ENCODE data around the gene EPB41. TPM values are rescaled to one million over a fixed set of nuclear protein-coding genes. Genes with fewer than 3 reads are reported as not detected.
"Not testable (repeated sequence)": the region's sequence is repeated elsewhere in the genome, so short reads cannot be mapped to it uniquely, and the experiment has no call there.

EPB41 gene
- total RNA-seq, 4 donors from 2014 or later = 28.8 to 57.6 (median 43.2) TPM

DNA sequence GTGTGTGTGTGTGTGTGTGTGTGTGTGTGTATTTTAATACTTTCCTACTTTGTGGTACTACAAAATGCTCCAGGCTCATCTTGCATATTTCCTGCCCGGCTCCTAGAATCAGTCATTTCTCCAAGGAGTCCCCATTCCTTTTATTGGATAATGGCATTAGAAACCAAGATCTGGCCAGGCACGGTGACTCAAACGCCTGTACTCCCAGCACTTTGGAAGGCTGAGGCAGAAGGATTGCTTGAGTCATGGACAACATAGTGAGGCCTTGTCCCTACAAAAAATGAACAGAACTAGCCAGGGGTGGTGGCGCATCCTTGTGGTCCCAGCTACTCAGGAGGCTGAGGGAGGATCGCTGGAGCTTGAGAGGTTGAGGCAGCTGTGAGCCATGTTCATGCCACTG is 20.3 kb downstream of the EPB41 start:
- ATAC-seq (ENCODE audit: low FRiP score) = no peak
- TF ChIP-seq, protein P1, sequence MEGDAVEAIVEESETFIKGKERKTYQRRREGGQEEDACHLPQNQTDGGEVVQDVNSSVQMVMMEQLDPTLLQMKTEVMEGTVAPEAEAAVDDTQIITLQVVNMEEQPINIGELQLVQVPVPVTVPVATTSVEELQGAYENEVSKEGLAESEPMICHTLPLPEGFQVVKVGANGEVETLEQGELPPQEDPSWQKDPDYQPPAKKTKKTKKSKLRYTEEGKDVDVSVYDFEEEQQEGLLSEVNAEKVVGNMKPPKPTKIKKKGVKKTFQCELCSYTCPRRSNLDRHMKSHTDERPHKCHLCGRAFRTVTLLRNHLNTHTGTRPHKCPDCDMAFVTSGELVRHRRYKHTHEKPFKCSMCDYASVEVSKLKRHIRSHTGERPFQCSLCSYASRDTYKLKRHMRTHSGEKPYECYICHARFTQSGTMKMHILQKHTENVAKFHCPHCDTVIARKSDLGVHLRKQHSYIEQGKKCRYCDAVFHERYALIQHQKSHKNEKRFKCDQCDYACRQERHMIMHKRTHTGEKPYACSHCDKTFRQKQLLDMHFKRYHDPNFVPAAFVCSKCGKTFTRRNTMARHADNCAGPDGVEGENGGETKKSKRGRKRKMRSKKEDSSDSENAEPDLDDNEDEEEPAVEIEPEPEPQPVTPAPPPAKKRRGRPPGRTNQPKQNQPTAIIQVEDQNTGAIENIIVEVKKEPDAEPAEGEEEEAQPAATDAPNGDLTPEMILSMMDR (IDR thresholded peaks at IDR 0.05) = no peak
- no peak for DNase-seq (ENCODE audit: low spot score)

DNA sequence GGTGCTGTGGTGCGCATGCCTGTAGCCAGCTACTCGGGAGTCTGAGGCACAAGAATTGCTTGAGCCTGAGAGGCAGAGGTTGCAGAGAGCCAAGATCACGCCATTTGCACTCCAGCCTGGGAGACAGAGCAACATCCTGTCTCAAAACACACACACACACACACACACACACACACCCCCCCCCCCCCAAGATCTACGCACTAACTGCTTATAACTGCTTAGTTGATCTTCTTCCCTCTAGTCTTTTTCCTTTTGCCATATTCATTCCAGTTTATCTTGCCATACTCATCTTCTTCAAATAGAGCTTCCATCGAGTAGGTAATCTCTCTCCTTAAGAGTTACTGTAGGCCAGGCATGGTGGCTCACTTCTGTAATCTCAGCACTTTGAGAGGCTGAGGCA is 20.9 kb downstream of the EPB41 start:
- ATAC-seq (ENCODE audit: low FRiP score) (no peak), DNase-seq (ENCODE audit: low spot score) (no peak)
- TF ChIP-seq, protein P1 (IDR thresholded peaks at IDR 0.05) = no peak

DNA sequence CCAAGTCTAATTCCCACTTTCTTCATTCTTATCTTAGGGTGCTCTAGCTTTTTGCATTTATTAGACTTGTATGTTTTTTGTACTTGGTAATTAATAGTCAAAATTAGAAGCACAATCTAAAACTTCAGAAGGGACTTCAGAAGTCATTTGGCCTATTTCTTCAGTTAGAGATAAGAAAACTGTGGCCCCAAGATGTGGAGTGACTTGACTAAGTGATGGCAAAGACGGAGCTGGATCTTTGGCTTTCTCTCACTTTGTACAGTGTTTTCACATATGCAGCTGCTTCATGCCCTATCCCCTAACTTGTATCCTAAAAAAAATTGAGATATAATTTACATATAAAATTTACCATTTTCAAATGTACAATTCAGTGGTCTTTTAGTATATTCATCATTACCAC is 21.7 kb downstream of the EPB41 start:
- TF ChIP-seq, protein P1 (IDR thresholded peaks at IDR 0.05) = no peak
- DNase-seq (ENCODE audit: low spot score) (no peak), ATAC-seq (ENCODE audit: low FRiP score) (no peak)

DNA sequence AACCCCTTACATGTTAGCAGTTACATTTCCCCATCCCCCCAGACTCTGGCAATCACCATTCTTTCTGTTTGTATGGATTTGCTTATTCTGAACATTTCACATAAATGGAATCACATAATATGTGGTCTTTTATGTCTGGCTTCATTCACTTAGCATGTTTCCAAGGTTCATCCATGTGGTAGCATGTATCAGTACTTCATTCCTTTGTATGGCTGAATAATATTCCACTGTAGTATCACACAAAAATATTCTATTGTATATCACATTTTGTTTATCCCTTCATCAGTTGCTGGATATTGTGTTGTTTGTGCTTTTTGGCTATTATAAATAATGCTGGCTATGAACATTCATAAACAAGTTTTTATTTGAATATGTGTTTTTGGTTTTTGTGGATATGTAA is 22.2 kb downstream of the EPB41 start:
- ATAC-seq (ENCODE audit: low FRiP score) (no peak), DNase-seq (ENCODE audit: low spot score) (no peak)
- TF ChIP-seq, protein P1 (IDR thresholded peaks at IDR 0.05) = no peak

DNA sequence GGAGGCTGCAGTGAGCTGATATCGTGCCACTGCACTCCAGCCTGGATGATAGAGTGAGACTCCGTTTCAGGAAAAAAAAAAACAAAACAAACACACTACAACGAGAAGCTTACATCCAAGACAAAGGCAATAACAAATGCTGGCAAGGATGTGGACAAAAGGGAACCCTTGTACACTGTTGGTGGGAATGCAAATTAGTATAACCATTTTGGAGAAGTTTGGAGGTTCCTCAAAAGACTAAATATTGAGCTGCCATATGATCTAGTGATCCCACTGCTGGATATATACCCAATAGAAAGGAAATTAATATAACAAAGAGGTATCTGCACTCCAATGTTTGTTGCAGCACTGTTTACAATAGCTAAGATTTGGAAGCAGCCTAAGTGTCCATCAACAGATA is 29.2 kb downstream of the EPB41 start:
- DNase-seq (ENCODE audit: low spot score); ATAC-seq (ENCODE audit: low FRiP score): not testable (repeated sequence)

- no peak for ATAC-seq (ENCODE audit: low FRiP score)
- TF ChIP-seq, protein P1 (IDR thresholded peaks at IDR 0.05) = no peak
- no peak for DNase-seq (ENCODE audit: low spot score)
Observed at GRCh38 chr1:28950006-28950405, 35.6 kb downstream of the EPB41 start.

GRCh38 chr1:28950449-28950848 is 36.1 kb downstream of the EPB41 start:
- TF ChIP-seq, protein P1 (IDR thresholded peaks at IDR 0.05) = no peak
- DNase-seq (ENCODE audit: low spot score) (no peak), ATAC-seq (ENCODE audit: low FRiP score) (no peak)

All from omental fat pad (tissue), 4 donors.